ENCODE measurements around the gene ARR3. TPM values are rescaled to one million over a fixed set of nuclear protein-coding genes. Genes with fewer than 3 reads are reported as not detected.
"Not testable (repeated sequence)": the region's sequence is repeated elsewhere in the genome, so short reads cannot be mapped to it uniquely, and the experiment has no call there.

ARR3 gene
- total RNA-seq, 1 donor from 2014 or later, result not detected

- ATAC-seq (ENCODE audit: poor library complexity) (peak; percentile 67), DNase-seq (peak; percentile 42)
- intact Hi-C loops (cut with DNase I), result loop anchor here (5.0 kb wide), 1 partner anchor 66 kb away; no protein-coding TSS in a partner anchor
Measured at GRCh38 chrX:70262952-70263567, 5.1 kb upstream of the ARR3 start.

GRCh38 chrX:70264784-70265183, 3.4 kb upstream of the ARR3 start:
- intact Hi-C loops (cut with DNase I), result loop anchor here (5.0 kb wide), 1 partner anchor 67 kb away; no protein-coding TSS in a partner anchor
- ATAC-seq (ENCODE audit: poor library complexity) (no peak), DNase-seq (no peak)

GRCh38 chrX:70274029-70274428, 5.9 kb downstream of the ARR3 start:
- DNase-seq; intact Hi-C loops (cut with DNase I); ATAC-seq (ENCODE audit: poor library complexity): not testable (repeated sequence)

GRCh38 chrX:70279081-70279480, 10.9 kb downstream of the ARR3 start:
- intact Hi-C loops (cut with DNase I), result no loop called here
- DNase-seq, result no peak
- ATAC-seq (ENCODE audit: poor library complexity), result no peak

- DNase-seq (no peak), ATAC-seq (ENCODE audit: poor library complexity) (no peak)
- intact Hi-C loops (cut with DNase I), result no loop called here
Measured at GRCh38 chrX:70280573-70280972, 12.4 kb downstream of the ARR3 start.

- intact Hi-C loops (cut with DNase I), result no loop called here
- no peak for ATAC-seq (ENCODE audit: poor library complexity)
Measured at GRCh38 chrX:70281951-70282350, 13.8 kb downstream of the ARR3 start, which contains the start of gene RAB41. TSS of gene RAB41 (plus strand) at chrX:70282172. CDS start at chrX:70282218, 46 bp downstream.

GRCh38 chrX:70289168-70289792, 21.1 kb downstream of the ARR3 start:
- DNase-seq, result no peak
- intact Hi-C loops (cut with DNase I), result no loop called here
- ATAC-seq (ENCODE audit: poor library complexity), result no peak

More at GRCh38 chrX:70281951-70282350, 13.8 kb downstream of the ARR3 start, which contains the start of gene RAB41:
- DNase-seq, result no peak

- intact Hi-C loops (cut with DNase I), result no loop called here
- ATAC-seq (ENCODE audit: poor library complexity), result peak; percentile 100
- peak; percentile 85 for DNase-seq
Measured at GRCh38 chrX:70289793-70290770, 21.9 kb downstream of the ARR3 start, which contains the start of the genes KIF4A and PDZD11. TSS of gene KIF4A (plus strand) at chrX:70290104. CDS start at chrX:70290459, 355 bp downstream. TSS of gene PDZD11 (minus strand) at chrX:70289927. CDS start at chrX:70289341, 586 bp downstream.

- intact Hi-C loops (cut with DNase I), result no loop called here
- DNase-seq (no peak), ATAC-seq (ENCODE audit: poor library complexity) (no peak)
Measured at GRCh38 chrX:70292788-70293187, 24.7 kb downstream of the ARR3 start.

- ATAC-seq (ENCODE audit: poor library complexity), result no peak
- intact Hi-C loops (cut with DNase I), result no loop called here
- DNase-seq, result no peak
Measured at GRCh38 chrX:70293621-70294020, 25.5 kb downstream of the ARR3 start.

GRCh38 chrX:70301716-70302115, 33.6 kb downstream of the ARR3 start:
- ATAC-seq (ENCODE audit: poor library complexity) (no peak), DNase-seq (no peak)
- intact Hi-C loops (cut with DNase I), result no loop called here

GRCh38 chrX:70313503-70313902, 45.4 kb downstream of the ARR3 start:
- intact Hi-C loops (cut with DNase I), result no loop called here
- no peak for DNase-seq
- no peak for ATAC-seq (ENCODE audit: poor library complexity)

- intact Hi-C loops (cut with DNase I), result no loop called here
- ATAC-seq (ENCODE audit: poor library complexity) (no peak), DNase-seq (no peak)
Measured at GRCh38 chrX:70322784-70323183, 54.6 kb downstream of the ARR3 start.

GRCh38 chrX:70323628-70324027, 55.5 kb downstream of the ARR3 start:
- DNase-seq; intact Hi-C loops (cut with DNase I); ATAC-seq (ENCODE audit: poor library complexity): not testable (repeated sequence)

GRCh38 chrX:70324326-70324725, 56.2 kb downstream of the ARR3 start:
- intact Hi-C loops (cut with DNase I), result no loop called here
- ATAC-seq (ENCODE audit: poor library complexity), result no peak
- DNase-seq, result no peak

- intact Hi-C loops (cut with DNase I), result no loop called here
- ATAC-seq (ENCODE audit: poor library complexity) (no peak), DNase-seq (no peak)
Measured at GRCh38 chrX:70331161-70331560, 63.0 kb downstream of the ARR3 start.
